HG02938 (cell line): ENCODE measurements around the gene DYNC2I2.
"Not testable (repeated sequence)": the region's sequence is repeated elsewhere in the genome, so short reads cannot be mapped to it uniquely, and the experiment has no call there.

Experiments used
- ATAC-seq: cut with Tn5 transposase; IDR thresholded peaks from one replicate; pipeline ENCODE4 v1.9.1; 2021; ENCODE audit warnings: mild to moderate bottlenecking, moderate library complexity; ENCODE audit not compliant: unreplicated experiment

DYNC2I2 gene

GRCh38 chr9:128687453-128687852, 30.8 kb upstream of the DYNC2I2 start:
- ATAC-seq: no peak

- ATAC-seq: no peak
Observed at GRCh38 chr9:128685636-128686489, 29.2 kb upstream of the DYNC2I2 start.

DNA sequence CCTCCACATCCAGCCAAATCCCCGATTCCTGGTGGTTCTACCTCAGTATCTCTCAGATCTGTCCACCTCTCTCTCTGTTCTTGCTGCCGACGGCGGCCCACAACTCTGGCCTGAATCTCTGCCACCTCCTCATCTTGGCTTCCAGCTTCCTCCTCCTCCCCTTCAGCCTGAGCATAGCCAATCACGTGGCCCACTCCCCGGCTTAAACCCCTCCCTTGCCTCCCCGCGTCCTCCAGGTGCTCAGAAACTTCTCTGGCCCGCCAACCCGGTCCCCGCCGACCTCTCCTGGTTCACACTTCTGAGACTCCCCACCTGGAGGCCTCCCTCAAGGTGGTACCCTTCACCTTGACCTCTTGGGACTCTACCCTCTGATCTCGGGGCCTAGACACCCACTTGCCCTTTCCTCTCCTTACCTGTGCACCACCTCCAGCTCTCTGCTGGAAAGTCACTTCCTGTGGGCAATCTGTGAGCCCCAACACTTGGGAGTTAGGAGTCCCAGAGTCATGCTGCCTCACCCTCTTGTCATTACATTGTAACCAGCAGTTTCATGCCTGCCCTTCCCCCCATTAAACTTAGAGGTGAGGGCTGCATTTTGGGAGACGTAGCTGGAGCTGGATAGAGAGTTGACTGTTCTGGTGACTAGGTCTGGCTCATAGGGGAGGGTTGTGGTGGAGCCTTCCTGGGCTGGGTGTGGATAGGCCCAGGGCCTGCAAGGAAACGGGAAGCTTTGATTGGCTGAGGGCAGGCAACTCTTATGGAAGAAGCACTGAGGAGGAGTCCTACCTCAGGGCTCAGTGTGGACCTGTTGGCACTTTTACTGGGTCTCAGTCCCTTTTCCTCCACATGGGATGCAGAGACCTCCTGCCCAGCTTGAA, 27.9 kb upstream of the DYNC2I2 start:
- ATAC-seq: peak; percentile 38

DNA sequence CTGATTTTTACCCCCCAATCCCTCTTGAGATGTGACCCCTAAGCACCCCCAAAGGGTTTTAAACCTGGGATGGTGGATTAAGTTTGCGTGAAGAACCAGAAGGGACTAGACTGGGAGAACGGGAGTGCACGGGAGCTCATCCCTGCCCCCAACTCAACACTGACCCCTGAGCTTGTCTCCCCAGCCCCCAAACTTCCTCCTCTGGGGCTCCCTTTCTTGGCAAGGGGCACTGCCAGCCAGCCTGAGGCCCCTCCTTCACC, 27.3 kb upstream of the DYNC2I2 start:
- ATAC-seq: peak; percentile 7

- no peak for ATAC-seq
Observed at GRCh38 chr9:128683340-128684064, 26.9 kb upstream of the DYNC2I2 start.

- no peak for ATAC-seq
Observed at GRCh38 chr9:128677794-128678193, 21.1 kb upstream of the DYNC2I2 start.

DNA sequence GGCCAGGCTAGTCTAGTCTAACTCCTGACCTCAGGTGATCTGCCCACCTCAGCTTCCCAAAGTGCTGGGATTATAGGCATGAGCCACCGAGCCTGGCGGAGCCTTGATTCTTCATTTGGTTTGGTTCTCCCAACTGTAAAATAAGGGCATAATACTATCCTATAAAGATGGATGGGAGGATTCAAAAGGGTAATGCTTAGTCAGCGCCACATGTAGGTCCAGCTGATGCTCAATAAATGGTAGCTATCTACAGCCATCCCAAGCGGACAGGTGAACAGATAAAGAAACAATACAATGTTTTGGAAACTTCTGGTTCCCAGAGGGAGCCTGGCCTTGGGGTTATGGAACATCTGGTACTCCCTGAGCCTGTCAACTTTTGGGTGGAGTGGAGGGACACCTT, 18.7 kb upstream of the DYNC2I2 start:
- no peak for ATAC-seq

DNA sequence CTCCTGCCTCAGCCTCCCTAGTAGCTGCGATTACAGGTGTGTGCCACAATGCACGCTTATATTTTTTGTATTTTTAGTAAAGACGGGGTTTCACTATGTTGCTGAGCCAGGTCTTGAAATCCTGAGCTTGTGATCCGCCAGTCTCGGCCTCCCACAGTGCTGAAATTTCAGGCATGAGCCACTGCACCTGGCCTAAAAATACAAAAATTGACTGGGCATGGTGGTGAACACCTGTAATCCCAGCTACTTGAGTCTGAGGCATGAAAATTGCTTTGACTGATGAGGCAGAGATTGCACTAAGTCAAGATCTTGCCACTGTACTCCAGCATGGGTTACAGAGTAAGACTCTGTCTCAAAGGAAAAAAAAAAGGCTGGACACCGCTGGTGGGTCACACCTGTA, 13.1 kb upstream of the DYNC2I2 start:
- ATAC-seq: no peak

DNA sequence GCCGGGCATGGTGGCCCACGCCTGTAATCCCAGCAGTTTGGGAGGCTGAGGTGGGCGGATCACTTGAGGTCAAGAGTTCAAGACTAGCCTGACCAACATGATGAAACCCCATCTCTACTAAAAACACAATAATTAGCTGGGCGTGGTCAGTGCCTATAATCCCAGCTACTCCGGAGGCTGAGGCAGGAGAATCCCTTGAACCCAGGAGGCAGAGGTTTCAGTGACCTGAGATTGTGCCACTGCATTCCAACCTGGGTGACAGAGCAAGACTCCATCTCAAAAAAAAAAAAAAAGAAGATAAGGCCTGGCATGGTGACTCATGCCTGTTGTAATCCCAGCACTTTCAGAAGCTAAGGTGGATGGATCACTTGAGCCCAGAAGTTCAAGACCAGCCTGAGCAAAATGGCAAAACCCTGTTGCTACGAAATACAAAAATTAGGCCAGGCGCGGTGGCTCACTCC, 9.9 kb upstream of the DYNC2I2 start:
- ATAC-seq: not testable (repeated sequence)

GRCh38 chr9:128657796-128658195, 1.1 kb upstream of the DYNC2I2 start:
- no peak for ATAC-seq

- ATAC-seq: no peak
Observed at GRCh38 chr9:128657344-128657704, 677 bp upstream of the DYNC2I2 start.

GRCh38 chr9:128654481-128654880, 2.2 kb downstream of the DYNC2I2 start:
- no peak for ATAC-seq

DNA sequence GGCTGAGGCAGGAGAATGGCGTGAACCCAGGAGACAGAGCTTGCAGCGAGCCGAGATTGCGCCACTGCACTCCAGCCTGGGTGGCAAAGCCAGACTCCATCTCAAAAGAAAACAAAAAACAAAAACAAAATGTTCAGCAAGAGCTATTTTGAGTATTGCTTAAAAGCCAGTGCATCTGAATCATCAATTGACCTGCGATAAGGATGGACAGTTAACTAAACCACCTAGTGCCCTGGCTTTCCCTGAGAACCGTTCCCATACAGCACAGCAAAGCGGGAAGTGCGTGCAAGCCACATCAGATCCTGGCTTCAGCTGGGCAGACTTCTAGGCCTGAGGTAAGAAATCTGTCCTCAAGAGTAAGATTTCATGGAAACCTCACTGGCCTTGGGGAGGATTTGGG, 2.7 kb downstream of the DYNC2I2 start:
- no peak for ATAC-seq

GRCh38 chr9:128651798-128652197, 4.8 kb downstream of the DYNC2I2 start:
- ATAC-seq: no peak

GRCh38 chr9:128648206-128648605, 8.4 kb downstream of the DYNC2I2 start:
- not testable (repeated sequence) for ATAC-seq

GRCh38 chr9:128643519-128644300, 12.9 kb downstream of the DYNC2I2 start:
- peak; percentile 75 for ATAC-seq

DNA sequence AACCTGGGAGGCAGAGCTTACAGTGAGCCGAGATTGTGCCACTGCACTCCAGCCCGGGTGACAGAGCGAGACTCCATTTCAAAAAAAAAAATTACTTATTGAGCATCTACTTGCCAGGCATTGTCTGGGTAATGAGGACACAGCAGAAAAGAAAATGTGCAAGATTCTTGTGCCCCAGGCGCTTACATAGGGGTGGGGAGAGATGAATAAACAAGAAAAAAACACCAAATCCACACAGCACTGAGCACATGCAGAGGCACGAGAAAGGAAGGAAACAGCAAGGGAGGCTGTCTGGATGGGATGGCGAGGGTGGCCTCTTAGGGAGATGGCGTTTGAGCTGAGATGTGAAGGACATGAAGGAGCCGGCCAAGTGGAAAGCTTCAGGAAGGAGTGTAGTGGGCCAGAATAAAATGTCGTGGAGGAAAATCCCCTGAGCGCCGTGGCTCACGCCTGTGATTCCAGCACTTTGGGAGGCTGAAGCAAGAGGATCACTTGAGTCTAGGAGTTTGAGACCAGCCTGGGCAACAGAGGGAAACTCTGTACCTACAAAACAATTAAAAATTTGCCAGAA, 13.9 kb downstream of the DYNC2I2 start:
- no peak for ATAC-seq

GRCh38 chr9:128640603-128641002, 16.0 kb downstream of the DYNC2I2 start:
- ATAC-seq: no peak

GRCh38 chr9:128638580-128638979, 18.1 kb downstream of the DYNC2I2 start:
- no peak for ATAC-seq

- ATAC-seq: no peak
Observed at GRCh38 chr9:128637656-128638055, 19.0 kb downstream of the DYNC2I2 start.
